Chondrocyte (in vitro differentiated cells): ENCODE data around the gene GYPC. TPM values are rescaled to one million over a fixed set of nuclear protein-coding genes. Genes with fewer than 3 reads are reported as not detected.
"Not testable (repeated sequence)": the region's sequence is repeated elsewhere in the genome, so short reads cannot be mapped to it uniquely, and the experiment has no call there.

ENCODE experiments used
- DNase-seq: peaks from one replicate; pipeline ENCODE4 v3.0.0; 2021; ENCODE audit warnings: mixed read lengths, low spot score
- H3K27ac Mint-ChIP-seq: one replicate; pipeline ENCODE4 v1.8.0; 2021; ENCODE audit warnings: mild to moderate bottlenecking, moderate library complexity, mixed read lengths; ENCODE audit not compliant: unreplicated experiment
- H3K27me3 Mint-ChIP-seq: 2 replicates; pipeline ENCODE4 v1.8.0; 2021; ENCODE audit warnings: low read depth, mixed read lengths
- H3K36me3 Mint-ChIP-seq: 2 replicates; pipeline ENCODE4 v1.8.0; 2021; ENCODE audit warnings: low read depth, mixed read lengths
- H3K4me1 Mint-ChIP-seq: 2 replicates; pipeline ENCODE4 v1.8.0; 2021; ENCODE audit warnings: low read depth, mild to moderate bottlenecking, mixed read lengths
- H3K4me3 Mint-ChIP-seq: one replicate; pipeline ENCODE4 v1.8.0; 2021; ENCODE audit warnings: mild to moderate bottlenecking, moderate library complexity, mixed read lengths; ENCODE audit not compliant: unreplicated experiment
- H3K9me3 Mint-ChIP-seq: 2 replicates; pipeline ENCODE4 v1.8.0; 2021; ENCODE audit warnings: low read depth, mixed read lengths
- total RNA-seq: library from RNA; stranded (reverse); gene quantifications from 3 replicates; pipeline ENCODE4 v1.2.1, GENCODE V29; 2021
- TF ChIP-seq, protein P1 (sequence below): fragments of 200-600 bp; sonication (generic); IDR thresholded peaks from 2 replicates; pipeline ENCODE4 v1.5.0; 2021; ENCODE audit warnings: antibody characterized with exemption, mild to moderate bottlenecking, moderate library complexity

Gene GYPC
- total RNA-seq, 1 donor from 2014 or later: 46.4 TPM

DNA sequence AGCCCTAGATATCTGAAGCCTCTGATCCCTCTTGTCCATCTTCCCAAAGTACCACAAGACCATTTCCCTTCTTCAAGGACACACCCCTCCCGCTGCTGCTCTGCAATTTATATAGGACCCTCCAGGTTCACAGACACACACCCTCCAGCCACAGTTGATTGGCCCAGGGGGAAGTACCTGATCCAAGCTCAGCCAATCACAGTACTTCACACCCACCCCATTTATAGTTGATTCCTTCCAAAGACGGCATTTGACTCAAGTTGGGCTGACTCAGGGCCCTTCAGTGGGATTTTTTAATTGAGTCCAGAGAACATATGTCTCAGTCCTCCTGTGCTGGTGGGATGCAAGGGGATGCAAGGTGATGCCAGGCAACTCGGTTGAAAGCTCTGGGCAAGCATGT lies 59.2 kb downstream of the GYPC start:
- no peak overlapping the region for H3K4me3 Mint-ChIP-seq
- no peak for DNase-seq
- TF ChIP-seq, protein P1, sequence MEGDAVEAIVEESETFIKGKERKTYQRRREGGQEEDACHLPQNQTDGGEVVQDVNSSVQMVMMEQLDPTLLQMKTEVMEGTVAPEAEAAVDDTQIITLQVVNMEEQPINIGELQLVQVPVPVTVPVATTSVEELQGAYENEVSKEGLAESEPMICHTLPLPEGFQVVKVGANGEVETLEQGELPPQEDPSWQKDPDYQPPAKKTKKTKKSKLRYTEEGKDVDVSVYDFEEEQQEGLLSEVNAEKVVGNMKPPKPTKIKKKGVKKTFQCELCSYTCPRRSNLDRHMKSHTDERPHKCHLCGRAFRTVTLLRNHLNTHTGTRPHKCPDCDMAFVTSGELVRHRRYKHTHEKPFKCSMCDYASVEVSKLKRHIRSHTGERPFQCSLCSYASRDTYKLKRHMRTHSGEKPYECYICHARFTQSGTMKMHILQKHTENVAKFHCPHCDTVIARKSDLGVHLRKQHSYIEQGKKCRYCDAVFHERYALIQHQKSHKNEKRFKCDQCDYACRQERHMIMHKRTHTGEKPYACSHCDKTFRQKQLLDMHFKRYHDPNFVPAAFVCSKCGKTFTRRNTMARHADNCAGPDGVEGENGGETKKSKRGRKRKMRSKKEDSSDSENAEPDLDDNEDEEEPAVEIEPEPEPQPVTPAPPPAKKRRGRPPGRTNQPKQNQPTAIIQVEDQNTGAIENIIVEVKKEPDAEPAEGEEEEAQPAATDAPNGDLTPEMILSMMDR: no peak
- H3K4me1 Mint-ChIP-seq: no peaks in the 10 kb centered on the region
- peaks cover 1% of the 10 kb centered on the region for H3K9me3 Mint-ChIP-seq
- H3K36me3 Mint-ChIP-seq: no peaks in the 10 kb centered on the region
- no peak overlapping the region for H3K27ac Mint-ChIP-seq
- H3K27me3 Mint-ChIP-seq: peaks cover 14% of the 10 kb centered on the region

DNA sequence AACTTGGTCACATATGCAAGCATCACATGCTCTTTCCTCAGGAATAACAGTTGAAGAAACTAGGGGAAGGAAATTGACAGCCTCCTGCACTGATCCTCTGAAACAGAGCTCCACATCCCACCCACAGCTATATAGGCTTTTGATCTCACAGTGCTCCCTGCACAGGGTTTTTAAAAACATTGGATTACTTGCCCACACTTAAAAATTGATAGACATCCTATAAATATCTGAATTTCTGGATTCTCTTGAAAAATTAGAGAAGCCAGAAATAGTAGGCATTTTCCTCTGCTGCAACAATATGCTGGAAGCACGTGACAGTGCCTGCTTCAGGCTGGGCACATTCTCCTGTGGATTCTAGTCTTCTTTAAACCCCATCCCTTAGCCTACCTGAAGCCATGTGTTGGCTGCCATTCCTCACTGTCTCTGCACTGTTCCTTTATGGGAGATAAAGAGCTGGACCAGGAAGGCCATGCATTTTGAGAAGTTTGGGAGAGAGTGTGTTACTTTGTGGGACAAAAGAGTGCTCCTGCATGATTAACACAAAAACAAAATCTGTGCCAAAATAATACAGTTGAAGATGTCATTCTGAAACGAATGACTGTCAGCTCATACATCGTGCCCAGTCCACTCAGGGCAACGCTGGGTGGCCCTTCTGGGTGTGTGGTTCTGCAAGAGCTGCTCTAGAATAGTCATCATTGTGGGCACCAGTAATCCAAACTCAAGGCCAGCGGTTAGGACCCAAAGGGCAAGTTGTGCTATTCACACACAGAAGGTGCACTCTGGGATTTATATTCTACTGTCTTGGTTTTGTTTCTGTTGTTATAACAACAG lies 59.8 kb downstream of the GYPC start:
- Mint-ChIP-seq H3K36me3 (no peaks in the 10 kb centered on the region), H3K4me1 (no peaks in the 10 kb centered on the region), H3K27me3 (peaks cover 14% of the 10 kb centered on the region), H3K4me3 (no peak overlapping the region), H3K9me3 (no peaks in the 10 kb centered on the region), H3K27ac (no peak overlapping the region)
- DNase-seq: no peak
- TF ChIP-seq, protein P1: no peak

DNA sequence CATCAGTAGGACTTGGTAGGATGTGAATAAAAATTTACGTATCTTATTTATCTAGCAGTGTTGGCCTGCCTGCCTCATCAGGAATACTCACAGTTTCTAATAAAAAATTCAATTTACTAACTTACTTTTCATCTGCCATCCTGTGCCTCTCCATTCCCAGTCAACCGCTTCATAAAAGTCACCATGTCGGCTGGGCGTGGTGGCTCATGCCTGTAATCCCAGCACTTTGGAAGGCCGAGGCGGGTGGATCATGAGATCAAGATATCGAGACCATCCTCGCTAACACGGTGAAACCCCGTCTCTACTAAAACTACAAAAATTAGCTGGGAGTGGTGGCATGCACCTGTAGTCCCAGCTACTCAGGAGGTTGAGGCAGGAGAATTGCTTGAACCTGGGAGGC lies 61.3 kb downstream of the GYPC start:
- H3K27me3 Mint-ChIP-seq: peaks cover 10% of the 10 kb centered on the region
- H3K27ac Mint-ChIP-seq, H3K4me3 Mint-ChIP-seq, DNase-seq, H3K9me3 Mint-ChIP-seq, H3K4me1 Mint-ChIP-seq, H3K36me3 Mint-ChIP-seq: not testable (repeated sequence)

DNA sequence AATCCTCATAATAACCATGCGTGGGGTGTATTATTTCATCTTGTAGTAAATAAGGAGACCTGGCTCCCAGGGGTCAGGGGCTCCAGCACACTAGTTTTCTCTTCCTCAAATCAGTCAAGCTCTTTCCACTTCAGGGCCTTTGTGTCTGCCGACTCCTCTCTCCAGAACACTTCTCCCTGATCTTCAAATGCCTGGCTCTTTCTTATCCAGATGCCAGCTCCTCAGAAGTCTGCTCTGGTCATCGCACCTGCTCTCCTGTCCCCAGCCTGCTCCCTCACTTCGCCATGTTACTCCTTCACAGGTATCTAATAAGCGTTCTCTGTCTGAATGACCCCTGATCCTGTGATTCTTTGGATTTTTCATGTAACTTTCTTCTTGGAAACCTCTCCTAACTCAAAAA lies 62.0 kb downstream of the GYPC start:
- no peaks in the 10 kb centered on the region for H3K4me1 Mint-ChIP-seq
- no peak overlapping the region for H3K4me3 Mint-ChIP-seq
- TF ChIP-seq, protein P1: no peak
- no peaks in the 10 kb centered on the region for H3K9me3 Mint-ChIP-seq
- no peaks in the 10 kb centered on the region for H3K36me3 Mint-ChIP-seq
- peaks cover 10% of the 10 kb centered on the region for H3K27me3 Mint-ChIP-seq
- no peak for DNase-seq
- H3K27ac Mint-ChIP-seq: no peak overlapping the region

DNA sequence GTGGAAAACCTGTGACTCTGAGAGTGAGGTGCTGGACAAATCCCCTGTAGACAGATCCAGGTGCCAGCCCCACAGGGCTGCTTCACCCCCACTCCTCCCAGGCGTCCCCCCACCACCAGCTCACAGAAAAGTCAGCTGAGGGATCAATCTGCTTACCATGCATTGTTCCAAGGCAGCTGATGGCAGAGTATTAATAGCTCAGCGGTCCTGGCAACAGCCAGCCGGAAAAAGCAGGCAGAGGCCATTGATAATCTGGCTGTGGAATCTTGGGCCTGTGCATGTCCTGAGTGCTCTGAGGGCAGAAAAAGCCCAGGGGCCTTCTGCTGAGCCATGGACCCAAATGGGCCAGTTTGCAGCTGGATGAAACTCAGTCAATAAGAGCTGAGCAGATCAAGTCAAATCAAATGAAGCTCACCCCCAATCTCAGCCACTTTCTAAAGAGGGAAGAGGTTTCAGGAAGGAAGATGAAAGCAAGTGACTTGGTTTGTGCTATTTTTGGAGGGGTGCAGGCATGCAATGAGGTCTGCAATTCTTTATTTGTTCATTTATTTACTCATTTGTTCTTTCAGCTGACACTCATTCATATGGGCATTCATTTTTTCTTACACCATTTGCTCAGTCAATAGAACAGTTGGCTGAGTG lies 63.4 kb downstream of the GYPC start:
- Mint-ChIP-seq H3K4me1 (no peaks in the 10 kb centered on the region), H3K36me3 (no peaks in the 10 kb centered on the region), H3K9me3 (no peaks in the 10 kb centered on the region), H3K4me3 (no peak overlapping the region), H3K27ac (no peak overlapping the region), H3K27me3 (peaks cover 8% of the 10 kb centered on the region)
- no peak for DNase-seq
- TF ChIP-seq, protein P1: no peak
